Stimulated activated CD8-positive, alpha-beta memory T cell treated with anti-CD3 and anti-CD28 coated beads, Interleukin-15, amount 100 ng/mL, for 48 hours (primary cell): ENCODE measurements around the gene MBLAC2.

Experiments used
- DNase-seq, 2 donors: peaks; one replicate each; pipeline ENCODE4 v3.0.0-alpha.2; 2020; ENCODE audit warnings: low read depth in 2 of 2

The MBLAC2 gene

GRCh38 chr5:90461288-90461687 lies 13.3 kb downstream of the MBLAC2 start:
- no peak for DNase-seq

GRCh38 chr5:90446961-90447360 lies 27.6 kb downstream of the MBLAC2 start:
- DNase-seq, result no peak

GRCh38 chr5:90440644-90441043 lies 33.9 kb downstream of the MBLAC2 start:
- no peak for DNase-seq

DNA sequence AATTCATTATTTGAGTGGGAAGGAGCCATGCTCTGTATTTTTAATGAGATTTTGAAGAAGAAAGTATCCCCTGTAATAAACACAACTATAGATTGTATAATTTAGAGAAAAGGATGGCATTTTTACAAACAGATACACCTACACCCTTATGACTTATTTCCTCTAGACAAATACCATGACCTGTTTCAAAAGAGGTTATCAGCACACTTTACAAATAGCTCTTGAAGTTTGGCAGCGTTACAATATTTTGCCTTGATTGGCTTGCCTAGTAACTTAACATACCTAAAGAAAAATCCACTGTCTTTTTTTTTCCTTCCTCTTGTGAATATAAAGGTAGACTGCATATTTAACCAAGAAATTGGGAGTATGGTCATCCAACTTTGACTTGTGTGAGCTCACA lies 36.5 kb downstream of the MBLAC2 start:
- DNase-seq, result no peak

GRCh38 chr5:90437663-90438062 lies 36.9 kb downstream of the MBLAC2 start:
- DNase-seq, result no peak

- peak; percentile 8 to 18 for DNase-seq
Observed at GRCh38 chr5:90434116-90434714, 40.4 kb downstream of the MBLAC2 start.

DNA sequence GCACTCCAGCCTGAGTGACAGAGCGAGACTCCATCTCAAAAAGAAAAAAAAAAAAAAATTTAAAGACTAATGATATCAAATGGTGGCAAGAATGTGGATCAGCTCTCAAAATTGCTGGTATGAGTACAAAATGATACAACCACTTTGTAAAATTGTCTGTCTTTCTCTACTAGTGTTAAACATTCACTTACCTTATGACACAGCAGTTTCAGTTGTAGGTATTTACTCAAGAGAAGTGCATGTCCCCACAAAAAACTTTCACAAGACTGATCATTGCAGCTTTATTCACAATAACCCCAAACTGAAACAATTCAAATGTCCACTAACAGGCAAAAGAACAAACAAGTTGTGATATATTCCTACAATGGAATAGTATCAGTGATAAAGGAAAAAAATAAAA lies 50.3 kb downstream of the MBLAC2 start:
- no peak for DNase-seq

DNA sequence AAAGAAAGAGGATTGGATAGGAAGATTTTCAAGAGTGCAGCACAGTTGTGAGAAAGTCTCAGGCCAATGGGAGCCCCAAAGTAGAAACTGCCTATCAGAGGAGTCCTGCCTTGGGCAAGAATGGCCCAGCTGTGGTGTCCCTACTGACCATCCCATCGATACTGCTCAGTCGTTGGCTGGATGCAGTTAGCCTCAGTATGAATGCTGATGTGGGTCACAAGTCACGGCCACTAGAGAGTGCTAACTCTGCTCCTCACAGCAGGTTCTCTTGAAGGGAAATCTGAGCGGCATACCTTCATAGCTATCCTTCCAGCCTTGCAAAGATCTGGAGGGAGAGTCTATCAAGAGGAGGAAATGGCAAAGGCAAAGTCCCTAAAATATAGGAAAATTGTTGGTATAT lies 53.4 kb downstream of the MBLAC2 start:
- no peak for DNase-seq

DNA sequence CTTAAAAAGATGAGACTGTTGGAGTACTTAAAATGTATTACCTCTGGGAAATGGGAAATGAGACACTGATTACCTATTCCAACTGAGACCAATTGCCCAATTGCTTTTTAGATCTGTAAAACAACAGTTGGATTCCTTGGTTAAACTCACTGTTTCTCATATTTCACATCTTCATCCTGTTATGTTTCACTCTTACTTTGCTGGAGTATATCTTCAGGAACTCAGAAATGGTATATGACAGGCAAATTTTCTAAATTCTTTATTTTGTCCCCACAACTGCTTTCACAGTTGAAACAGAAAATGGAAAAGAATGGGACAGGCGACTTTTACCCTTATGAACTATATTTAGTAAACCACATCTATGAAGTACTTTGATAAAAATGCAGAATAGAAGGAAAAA lies 56.4 kb downstream of the MBLAC2 start:
- DNase-seq, result no peak

GRCh38 chr5:90410178-90410762 lies 64.3 kb downstream of the MBLAC2 start:
- DNase-seq, result no peak

DNA sequence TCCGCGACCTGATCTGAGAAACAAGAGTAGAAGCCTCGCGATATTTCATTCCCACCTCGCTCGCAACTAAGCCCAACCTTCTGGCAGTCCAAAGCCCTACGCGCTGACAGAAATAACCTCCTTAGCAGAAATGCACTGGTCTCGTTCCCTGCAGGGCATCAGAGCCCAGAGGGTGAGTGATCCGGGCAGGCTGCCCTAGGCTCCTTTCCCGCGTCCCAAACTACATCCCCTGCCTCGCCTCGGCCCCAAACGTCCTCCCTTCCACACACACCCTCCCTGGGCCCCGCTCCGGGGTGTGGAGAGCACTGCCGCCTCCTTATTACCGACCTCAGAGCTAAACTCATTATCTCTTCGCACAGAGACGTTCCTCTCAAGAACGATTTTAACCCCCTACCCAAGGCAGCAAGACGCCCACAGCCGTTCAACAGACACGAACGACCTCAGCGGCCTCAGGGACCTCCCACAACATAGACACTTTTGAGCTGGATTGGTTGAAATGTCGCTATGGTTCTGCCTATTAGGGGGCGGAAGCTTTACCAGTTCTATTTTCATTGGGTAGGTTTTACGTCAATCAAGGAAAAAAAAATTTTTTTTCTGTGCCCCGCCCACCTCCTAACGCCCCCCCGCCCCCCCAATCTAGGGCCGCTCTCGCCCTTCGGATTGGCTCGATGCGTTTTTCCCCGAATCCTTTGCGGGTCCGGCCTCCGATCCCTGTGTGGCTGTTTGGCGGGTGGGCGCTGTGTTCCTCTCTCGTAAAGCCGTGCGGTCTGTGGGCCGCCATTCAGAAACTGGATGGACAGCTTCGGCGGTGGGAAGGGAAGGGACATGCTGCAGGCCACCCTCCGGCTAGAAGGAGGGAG lies 65.0 kb downstream of the MBLAC2 start, which contains the start of gene CETN3:
Gene CETN3 (minus strand): TSS at position 439 of the 860 bp plus-strand sequence. CDS start 95 bp downstream, at position 344.
- peak; percentile 82 to 85 for DNase-seq

- no peak for DNase-seq
Observed at GRCh38 chr5:90408571-90409317, 65.8 kb downstream of the MBLAC2 start.
